GM21528 (cell line): ENCODE measurements around the gene ZNF829.

ENCODE experiments used
- ATAC-seq: cut with Tn5 transposase; IDR thresholded peaks from one replicate; pipeline ENCODE4 v1.9.1; 2021; ENCODE audit warnings: mild to moderate bottlenecking, moderate library complexity; ENCODE audit not compliant: unreplicated experiment, low FRiP score

Gene ZNF829

DNA sequence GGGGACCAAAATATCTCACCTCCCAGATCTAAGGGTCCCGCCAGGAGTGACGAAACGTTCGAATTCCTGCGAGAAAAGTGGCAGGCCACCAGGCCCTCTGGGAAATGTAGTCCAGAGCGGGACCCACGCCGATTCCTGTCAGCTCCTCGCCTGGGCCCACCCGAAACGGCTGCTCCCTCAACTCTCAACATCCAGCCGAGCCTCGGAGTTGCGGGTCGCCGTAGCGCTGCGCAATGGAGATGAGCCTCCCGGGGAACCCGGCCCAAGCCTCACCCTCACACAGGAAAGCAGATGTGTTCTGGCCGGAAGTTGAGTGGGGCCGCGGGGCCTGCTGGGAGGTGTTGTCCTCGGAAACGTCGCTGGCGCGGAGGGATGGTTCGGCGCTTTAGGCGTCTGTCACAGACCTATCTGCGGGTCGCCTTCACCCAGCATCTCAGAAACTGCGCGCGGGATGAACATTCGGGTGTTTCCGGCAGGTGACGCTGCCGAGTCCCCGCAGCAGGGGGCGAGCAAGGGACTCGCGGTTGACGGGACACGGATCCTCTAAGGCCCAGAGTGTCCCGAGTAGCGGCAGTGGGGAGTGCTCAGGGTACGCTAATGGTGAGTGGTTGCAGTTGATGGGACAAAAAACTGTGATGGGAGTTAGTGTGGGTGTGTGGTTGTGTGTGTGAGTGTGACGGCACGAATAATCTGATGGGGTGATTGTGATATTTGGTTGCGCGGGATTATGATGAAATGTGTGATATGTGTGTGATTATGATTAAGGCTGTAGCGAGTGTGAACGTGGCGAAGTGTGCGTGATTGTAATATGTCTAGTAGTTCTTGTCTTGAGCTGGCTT, at the start of gene ZNF829, which contains the start of gene ZNF568:
TSS of gene ZNF829 (minus strand) at position 300 of the 839 bp plus-strand sequence. CDS start 1,124 bp downstream, outside the sequence.
TSS of gene ZNF568 (plus strand) at position 341 of the 839 bp plus-strand sequence. CDS start 6,439 bp downstream, outside the sequence.
- peak; percentile 95 for ATAC-seq

DNA sequence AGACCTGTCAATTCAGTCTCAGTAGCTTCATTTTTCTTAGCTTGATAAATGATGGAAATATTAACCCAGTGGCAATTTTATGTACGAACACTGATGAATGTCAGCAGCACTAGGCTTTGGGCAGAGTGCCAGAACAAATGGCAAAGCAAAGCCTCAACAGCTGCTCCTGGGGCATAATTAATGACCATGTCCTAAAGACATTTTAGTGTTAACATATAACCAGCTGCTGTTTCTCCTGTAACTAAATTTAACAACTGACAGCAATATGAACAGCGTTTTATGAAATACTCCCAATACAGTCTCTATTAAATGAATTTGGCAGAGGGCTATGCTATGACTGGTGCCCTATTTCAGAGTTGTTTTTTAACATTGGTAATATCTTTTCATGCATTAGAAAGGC, 47.2 kb upstream of the ZNF829 start:
- ATAC-seq = no peak

DNA sequence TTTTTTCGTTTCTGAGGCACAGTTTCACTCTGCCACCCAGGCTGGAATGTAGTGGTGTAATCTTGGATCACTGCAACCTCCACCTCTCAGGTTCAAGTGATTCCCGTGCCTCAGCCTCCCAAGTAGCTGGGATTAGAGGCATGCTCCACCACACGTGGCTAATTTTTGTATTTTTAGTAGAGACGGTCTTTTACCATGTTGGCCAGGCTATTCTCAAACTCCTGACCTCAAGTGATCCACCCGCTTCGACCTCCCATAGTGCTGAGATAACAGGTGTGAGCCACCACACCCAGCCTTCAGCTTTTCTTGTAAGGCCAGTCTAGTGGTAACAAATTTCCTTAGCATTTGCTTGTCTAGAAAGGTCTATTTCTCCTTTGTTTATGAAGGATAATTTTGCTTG, 46.3 kb upstream of the ZNF829 start:
- ATAC-seq = no peak

DNA sequence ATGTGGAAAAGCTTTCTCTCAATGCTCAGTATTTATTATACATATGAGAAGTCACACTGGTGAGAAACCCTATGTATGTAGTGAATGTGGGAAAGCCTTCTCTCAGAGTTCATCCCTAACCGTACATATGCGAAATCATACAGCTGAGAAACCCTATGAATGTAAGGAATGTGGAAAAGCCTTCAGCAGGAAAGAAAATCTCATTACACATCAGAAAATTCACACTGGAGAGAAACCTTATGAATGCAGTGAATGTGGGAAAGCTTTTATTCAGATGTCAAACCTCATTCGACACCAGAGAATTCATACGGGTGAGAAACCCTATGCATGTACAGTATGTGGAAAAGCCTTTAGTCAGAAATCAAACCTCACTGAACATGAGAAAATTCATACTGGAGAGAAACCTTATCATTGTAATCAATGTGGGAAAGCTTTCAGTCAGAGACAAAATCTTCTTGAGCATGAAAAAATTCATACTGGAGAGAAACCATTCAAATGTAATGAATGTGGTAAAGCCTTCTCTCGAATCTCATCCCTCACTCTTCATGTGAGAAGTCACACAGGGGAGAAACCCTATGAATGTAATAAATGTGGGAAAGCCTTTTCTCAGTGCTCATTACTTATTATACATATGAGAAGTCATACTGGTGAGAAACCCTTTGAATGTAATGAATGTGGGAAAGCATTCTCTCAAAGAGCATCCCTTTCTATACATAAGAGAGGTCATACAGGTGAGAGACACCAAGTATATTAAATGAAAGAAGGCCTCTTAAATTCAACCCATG, 34.4 kb upstream of the ZNF829 start:
- no peak for ATAC-seq

DNA sequence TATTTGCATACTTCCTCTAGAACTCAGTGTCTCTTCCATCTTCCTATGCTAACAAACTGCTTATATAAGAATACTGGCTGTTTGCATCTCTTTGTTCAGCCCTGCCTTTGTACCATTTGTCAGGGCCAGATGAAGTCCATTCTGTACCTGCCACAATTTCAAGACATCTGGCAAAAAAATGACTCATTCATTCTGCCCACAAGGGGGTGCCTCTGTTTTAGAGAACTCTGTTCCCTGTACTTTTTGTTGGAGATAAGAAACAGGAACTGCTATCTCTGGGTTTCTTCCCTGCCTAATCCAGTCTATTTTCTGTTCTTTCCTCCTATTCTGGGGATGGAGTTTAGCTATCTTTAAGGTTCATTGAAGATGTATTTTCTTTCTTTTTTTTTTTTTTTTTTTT, 23.1 kb upstream of the ZNF829 start:
- no peak for ATAC-seq

DNA sequence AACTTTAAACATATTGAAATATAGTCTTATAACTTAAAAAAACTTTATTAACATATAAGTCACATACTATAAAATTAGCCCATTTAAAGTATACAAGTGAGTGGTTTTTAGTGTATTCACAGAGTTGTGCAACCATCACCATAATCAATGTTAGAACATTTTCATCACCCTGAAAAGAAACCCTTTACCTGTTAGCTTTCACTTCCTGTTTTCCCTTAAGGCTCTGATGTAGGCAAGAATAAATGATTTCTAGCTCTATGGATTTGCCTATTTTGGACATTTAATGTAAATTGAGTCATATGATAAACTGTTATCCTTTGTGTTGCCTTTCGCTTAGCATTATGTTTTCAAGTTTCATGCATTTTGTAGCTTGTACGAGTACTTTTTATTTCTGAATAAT, 15.6 kb upstream of the ZNF829 start:
- ATAC-seq = no peak

DNA sequence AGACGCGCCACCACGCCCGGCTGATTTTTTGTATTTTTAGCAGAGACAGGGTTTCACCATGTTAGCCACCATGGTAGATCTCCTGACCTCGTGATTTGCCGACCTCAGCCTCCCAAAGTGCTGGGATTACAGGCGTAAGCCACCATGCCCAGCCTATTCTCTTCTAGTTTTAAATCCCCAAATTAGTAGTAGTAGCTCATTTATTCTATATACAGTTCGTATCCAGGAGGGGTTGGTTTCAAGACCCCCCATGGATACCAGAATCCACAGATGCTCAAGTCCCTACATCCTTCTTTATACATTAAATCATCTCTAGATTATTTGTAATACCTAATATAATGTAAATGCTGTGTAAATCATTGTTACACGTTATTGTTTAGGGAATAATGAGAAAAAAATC, 2.0 kb upstream of the ZNF829 start:
- ATAC-seq = no peak

DNA sequence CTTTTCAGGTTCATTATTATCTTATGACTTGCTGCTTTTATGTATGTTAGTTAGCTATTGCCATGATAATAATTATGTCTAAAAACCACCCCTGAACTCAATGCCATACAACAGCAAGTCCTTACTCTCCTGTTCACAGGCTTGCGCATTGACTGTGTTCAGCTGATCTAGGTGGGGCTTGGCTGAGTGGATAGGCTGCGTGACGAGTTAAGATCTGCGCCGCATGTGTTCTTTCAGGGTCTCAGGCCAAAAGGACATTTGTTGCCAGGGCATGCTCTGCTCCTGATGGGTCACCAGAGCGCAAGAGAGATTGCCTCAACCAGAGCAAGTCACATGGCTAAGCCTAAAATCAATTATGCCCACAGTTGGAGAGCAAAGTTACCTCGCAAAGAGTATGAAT, 900 bp upstream of the ZNF829 start:
- no peak for ATAC-seq

DNA sequence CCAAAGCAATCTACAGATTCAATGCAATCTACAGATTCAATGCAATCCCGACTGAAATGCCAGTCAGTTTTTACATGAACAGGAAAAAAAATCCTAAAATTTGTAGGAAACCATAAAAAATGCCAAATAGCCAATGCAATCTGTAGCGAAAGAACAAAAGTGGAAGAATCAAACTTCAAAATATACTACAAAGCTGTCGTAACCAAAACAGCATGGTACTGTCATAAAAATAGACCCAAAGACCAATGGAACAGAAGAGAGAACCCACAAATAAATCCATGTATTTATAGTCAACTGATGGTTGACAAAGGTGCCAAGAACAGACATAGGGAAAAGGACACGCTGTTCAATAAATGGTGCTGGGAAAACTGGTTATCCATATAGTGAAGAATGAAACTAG, 17.7 kb downstream of the ZNF829 start:
- no peak for ATAC-seq

DNA sequence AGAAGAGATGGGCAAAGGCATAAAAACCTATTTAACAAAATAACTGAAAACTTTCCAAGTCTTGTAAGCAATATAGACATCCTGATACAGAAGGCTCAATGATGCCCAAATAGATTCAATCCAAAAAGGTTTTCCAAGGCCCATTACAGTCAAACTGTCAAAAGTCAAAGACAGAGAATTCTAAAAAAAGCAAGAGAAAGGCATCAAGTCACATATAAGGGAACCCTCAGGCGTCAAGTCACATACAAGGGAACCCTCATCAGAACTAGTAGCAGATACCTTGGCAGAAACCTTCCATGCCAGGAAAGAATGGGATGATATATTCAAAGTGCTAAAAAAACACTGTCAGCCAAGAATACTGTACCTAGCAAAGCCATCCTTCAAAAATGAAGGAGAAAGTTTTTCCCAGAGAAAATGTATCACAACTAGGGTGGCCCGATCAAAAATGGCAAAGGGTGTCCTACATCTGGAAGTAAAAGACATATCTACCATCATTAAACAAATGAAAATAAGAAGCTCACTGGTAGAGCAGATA, 21.2 kb downstream of the ZNF829 start:
- ATAC-seq = no peak

DNA sequence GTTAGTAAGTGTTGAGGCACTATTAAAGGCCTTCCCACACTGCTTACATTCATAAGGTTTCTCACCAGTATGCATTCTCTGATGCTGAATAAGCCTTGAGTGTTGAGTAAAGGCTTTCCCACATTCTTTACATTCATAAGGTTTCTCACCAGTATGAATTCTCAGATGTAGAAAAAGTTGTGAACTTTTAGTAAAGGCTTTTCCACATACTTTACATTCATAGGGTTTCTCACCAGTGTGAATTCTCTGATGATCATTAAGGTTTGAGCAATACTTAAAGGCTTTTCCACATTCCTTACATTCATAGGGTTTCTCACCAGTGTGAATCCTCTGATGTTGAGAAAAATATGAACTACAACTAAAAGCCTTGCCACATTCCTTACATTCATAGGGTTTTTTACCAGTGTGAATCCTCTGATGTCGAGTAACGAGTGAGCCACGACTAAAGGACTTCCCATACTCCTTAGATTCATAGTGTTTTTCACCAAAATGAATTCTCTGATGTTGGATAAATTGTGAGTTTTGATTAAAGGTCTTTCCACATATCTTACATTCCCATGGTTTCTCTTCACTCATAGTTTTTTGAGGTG, 24.2 kb downstream of the ZNF829 start:
- no peak for ATAC-seq

DNA sequence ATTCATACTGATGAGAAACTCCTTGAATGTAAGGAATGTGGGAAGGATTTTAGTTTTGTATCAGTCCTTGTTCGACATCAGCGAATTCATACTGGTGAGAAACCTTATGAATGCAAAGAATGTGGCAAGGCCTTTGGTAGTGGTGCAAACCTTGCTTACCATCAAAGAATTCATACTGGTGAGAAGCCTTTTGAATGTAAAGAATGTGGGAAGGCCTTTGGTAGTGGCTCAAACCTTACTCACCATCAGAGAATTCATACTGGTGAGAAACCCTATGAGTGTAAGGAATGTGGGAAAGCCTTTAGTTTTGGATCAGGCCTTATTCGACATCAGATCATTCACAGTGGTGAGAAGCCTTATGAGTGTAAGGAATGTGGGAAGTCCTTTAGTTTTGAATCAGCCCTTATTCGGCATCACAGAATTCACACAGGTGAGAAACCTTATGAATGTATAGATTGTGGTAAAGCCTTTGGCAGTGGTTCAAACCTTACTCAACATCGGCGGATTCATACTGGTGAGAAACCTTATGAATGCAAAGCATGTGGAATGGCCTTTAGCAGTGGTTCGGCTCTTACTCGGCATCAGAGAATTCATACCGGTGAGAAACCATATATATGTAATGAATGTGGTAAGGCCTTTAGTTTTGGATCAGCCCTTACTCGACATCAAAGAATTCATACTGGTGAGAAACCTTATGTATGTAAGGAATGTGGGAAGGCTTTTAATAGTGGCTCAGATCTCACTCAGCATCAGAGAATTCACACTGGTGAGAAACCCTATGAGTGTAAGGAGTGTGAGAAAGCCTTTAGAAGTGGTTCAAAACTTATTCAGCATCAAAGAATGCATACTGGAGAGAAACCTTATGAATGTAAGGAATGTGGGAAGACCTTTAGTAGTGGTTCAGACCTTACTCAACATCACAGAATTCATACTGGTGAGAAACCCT, 38.8 kb downstream of the ZNF829 start:
- ATAC-seq = no peak

DNA sequence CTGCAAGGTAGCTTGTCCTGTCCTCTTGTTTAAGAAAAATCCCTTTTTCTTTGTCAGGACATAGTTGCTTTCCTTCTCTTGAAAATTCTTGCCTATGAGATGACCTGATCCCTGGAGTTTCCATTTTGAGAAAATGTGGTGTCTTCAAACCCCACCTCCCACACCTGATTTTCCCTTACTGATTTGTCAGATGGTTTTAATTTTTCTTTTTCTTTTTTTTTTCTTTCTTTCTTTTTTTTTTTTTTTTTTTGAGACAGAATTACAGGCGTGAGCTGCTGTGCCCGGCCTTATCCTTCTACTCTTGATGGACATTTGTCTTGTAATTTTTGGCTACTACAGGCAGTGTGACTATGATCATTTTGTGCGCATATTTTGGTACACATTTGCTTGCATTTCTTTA, 64.2 kb downstream of the ZNF829 start:
- no peak for ATAC-seq

DNA sequence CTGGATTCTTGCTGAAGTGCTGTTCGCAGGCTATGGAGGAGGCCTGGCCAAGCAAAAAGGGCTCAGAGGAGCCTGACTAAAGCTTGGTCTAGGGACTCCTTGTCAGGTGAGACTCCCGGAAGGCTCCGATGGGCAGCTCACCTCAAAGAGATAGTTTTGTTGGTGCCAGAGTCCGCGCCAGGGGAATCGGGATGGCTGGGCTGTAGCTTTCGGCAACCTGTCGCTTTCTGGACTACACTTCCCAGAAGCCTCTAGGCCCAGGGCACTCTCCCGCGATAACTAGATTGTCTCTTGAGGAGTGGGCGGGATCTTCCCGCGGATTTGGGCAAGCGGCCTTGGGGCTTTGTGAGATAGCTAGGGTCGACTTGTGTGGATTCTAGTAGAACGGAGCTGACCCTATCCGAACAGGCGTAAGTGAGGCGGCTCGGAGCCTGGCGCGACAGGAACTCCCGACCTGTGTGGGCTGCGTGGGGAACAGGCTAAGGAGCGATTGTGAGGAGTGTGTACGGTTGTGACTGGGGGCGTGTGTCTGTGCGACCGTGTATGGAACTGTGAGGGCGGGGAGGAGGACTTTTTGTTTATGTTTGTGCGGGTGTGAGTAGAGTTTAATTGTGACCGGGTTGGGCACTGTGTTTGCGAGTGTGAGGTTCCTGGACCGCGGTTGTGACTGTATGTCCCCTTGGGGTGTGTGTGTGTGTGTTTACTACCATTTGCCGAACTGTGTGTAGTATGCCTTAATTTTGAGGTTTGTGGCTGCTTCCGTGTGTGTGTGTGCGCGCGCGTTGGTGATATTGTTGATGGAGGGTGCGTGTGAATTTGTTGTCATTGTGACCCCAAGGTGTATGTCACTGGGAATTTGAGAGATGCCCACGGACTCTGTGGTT, 65.3 kb downstream of the ZNF829 start, which contains the start of gene ZNF345:
TSS of gene ZNF345 (plus strand) at position 318 of the 884 bp plus-strand sequence. CDS start 25,955 bp downstream, outside the sequence.
- ATAC-seq = peak; percentile 82

DNA sequence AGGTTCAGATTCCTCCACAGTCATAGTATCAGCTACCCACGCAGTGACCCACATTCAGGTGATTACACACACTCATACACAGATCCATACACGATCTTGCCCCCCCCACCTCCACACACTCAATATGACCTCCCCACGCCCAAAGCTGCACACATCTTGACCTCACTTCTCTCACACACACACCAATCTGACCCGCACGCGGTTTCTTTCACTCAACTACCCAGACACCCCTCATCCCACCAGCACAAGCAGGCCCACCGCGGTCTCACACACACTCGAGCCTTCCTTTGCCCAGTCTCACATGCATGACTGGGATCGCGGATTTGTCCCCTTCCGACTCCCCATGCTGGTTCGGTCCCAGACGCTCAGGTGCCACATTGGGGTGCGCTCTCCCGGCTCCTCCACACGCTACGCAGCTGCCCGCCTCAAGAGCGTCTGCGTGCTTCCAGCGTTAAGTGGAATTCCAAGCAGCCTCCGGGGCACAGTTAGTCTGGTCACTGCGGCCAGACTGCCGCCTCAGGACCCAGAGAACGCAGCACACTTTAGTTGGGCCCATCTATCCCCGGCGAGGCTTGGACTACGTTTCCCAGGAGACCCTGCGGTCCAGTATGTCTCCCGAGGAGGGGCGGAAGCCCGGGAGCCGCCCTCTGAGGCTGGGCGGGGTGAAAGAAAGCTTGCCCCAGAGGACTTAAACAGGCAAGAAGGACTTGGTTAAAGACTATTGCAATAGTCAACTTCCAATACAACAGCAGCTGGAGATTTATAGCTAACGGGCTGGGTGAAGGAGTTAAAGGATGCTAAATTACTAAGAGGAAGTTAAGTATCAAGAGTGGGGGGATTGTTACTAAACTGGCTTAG, 66.2 kb downstream of the ZNF829 start:
- ATAC-seq = peak; percentile 91

DNA sequence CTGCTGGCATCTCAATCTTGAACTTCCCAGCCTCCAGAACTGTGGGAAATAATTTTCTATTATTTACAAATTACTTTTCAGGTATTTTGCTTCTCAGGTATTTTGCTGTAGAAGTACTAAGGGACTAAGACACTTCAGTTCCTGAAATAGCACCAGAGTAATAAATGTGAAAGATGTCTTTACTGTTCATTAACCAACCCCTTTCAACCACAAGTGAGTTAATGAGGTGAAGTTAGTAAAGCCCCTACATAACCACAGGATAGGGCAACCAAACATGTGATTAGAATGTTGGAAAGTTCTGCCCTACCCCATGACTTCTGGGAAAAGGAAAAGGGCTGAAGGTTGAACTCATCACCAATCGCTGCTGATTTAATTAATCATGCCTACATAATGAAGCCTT, 68.1 kb downstream of the ZNF829 start:
- ATAC-seq = no peak

DNA sequence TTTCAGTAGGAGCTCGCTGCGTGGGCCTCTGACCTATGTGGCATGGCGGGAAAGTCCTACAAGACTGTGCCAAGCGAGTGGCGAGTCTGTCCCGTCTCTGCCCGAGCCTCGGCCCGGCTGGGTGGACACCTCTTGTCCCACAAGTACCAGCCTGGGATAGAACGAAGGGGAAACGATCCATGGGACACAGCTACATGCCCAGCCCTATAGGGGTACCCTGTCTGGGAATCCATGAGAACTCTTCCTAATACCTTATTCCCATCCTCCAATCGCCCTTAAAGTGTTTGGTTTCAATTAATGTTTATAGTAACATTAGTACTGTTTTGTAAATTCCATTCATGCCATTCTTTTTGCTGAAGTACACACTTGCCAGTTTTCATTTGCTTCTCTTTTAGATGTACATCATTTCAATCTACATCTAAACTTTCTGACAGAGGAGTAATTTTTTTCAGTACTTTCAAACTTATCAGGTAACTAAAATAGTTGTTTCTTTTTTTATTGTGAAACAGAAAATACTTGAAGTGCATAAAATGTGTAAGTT, 77.2 kb downstream of the ZNF829 start:
- ATAC-seq = no peak
